SU-DHL-6 (cell line): ENCODE measurements around the gene EIF3F.

Experiments
- CTCF ChIP-seq: fragments of 200-600 bp; sonication (generic); IDR thresholded peaks from one replicate; pipeline ENCODE4 v1.5.1; 2017; ENCODE audit warnings: antibody characterized with exemption, mild to moderate bottlenecking, low read length, moderate library complexity; ENCODE audit not compliant: insufficient read depth, poor library complexity, severe bottlenecking
- EZH2phosphoT487 ChIP-seq: fragments of 200-600 bp; sonication (generic), shearing (Covaris generic); conservative IDR thresholded peaks from 2 replicates; pipeline ENCODE4 v1.6.1; 2018; ENCODE audit warnings: mild to moderate bottlenecking, antibody characterized with exemption, low read length, moderate library complexity, mixed read lengths

- no peak for TF ChIP-seq CTCF
- no peak for TF ChIP-seq EZH2phosphoT487
Measured at GRCh38 chr11:8045839-8046238, 58.7 kb downstream of the EIF3F start.
